ENCODE measurements around the gene PRKAR2A.
"Not testable (repeated sequence)": the region's sequence is repeated elsewhere in the genome, so short reads cannot be mapped to it uniquely, and the experiment has no call there.

PRKAR2A gene

DNA sequence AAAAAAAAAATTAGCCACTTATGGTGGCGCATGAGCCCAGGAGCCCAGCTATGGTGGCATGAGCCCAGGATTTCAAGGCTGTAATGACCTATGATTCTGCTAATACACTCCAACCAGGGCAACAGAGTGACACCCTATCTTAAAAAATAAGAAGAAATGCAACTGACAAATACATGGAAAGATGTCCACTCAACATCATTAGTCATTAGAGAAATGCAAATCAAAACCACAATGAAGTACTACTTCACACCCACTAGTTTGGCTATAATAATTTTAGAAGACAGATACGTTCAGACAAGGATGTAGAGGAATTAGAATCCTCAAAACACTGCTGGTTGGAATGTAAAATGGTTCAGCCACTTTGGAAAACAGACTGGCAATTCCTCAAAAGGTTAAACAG lies 10.5 kb downstream of the PRKAR2A start:
- no peak for DNase-seq (ENCODE audit: low read depth in 3 of 3, low spot score in 1 of 3)

DNA sequence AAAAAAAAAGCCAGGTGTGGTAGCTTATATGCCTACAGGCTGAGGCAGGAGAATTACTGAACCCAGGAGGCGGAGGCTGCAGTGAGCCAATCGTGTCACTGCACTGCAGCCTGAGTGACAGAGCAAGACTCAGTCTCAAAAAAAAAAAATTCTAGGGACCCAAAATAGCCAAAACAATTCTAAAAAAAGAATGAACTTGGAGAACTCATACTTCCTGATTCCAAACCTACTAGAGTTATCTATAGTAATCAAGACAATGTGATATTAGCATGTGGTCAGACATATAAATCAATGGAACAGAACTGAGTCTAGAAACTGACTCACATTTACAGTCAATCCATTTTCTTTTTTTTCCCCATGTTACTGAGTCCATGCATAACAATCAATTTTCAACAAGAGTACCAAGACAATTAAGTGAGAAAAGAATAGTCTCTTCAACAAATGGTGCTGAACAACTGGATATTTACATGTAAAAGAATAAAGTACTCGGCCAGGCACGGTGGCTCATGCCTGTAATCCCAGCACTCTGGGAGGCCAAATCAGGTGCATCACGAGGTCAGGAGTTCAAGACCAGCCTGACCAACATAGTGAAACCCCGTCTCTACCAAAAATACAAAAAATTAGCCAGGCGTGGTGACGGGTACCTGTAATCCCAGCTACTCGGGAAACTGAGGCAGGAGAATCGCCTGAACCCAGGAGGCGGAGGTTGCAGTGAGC lies 11.9 kb downstream of the PRKAR2A start:
- DNase-seq (ENCODE audit: low read depth in 3 of 3, low spot score in 1 of 3), result no peak

GRCh38 chr3:48832684-48833083 lies 15.0 kb downstream of the PRKAR2A start:
- DNase-seq (ENCODE audit: low read depth in 3 of 3, low spot score in 1 of 3), result no peak

GRCh38 chr3:48830715-48831114 lies 17.0 kb downstream of the PRKAR2A start:
- no peak for DNase-seq (ENCODE audit: low read depth in 3 of 3, low spot score in 1 of 3)

- not testable (repeated sequence) for DNase-seq (ENCODE audit: low read depth in 3 of 3, low spot score in 1 of 3)
Observed at GRCh38 chr3:48829525-48829924, 18.1 kb downstream of the PRKAR2A start.

GRCh38 chr3:48827874-48828273 lies 19.8 kb downstream of the PRKAR2A start:
- not testable (repeated sequence) for DNase-seq (ENCODE audit: low read depth in 3 of 3, low spot score in 1 of 3)

DNA sequence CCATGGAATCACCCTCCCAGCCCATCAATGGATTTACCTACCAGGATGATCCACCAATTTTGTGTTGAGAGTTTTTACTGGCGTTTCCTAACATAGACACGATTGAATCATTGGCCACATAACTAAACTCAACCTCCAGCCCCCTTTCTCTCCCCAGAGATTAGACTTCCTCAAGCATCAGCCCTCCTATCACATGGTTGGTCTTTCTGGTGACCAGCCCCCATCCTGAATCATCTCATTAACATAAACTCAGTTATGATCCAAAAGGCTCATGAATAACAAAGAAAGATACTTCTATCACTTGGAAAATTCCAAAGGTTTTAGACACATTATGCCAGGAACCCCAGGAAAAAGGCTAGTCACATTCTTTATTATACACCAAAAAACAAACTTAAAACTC lies 21.2 kb downstream of the PRKAR2A start:
- DNase-seq (ENCODE audit: low read depth in 3 of 3, low spot score in 1 of 3), result no peak

GRCh38 chr3:48820612-48821324 lies 26.9 kb downstream of the PRKAR2A start:
- no peak for DNase-seq (ENCODE audit: low read depth in 3 of 3, low spot score in 1 of 3)

- DNase-seq (ENCODE audit: low read depth in 3 of 3, low spot score in 1 of 3), result no peak
Observed at GRCh38 chr3:48819234-48820221, 28.1 kb downstream of the PRKAR2A start.

GRCh38 chr3:48811524-48811923 lies 36.1 kb downstream of the PRKAR2A start:
- no peak for DNase-seq (ENCODE audit: low read depth in 3 of 3, low spot score in 1 of 3)

DNA sequence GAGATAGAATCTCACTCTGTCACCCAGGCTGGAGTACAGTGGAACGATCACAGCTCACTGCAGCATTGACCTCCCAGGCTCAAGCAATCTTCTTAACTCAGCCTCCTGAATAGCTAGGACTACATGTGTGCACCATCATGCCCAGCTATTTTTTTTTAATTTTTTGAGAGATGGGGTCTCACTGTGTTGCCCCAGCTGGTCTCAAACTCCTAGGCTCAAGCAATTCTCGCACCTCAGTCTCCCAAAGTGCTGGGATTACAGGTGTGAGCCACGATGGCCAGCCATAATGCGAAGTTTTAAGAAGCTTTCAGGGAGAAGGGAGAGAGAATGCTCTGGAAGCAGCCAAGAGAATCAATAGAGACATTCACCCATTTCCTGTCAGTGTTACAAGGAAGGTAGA lies 42.7 kb downstream of the PRKAR2A start:
- no peak for DNase-seq (ENCODE audit: low read depth in 3 of 3, low spot score in 1 of 3)

DNA sequence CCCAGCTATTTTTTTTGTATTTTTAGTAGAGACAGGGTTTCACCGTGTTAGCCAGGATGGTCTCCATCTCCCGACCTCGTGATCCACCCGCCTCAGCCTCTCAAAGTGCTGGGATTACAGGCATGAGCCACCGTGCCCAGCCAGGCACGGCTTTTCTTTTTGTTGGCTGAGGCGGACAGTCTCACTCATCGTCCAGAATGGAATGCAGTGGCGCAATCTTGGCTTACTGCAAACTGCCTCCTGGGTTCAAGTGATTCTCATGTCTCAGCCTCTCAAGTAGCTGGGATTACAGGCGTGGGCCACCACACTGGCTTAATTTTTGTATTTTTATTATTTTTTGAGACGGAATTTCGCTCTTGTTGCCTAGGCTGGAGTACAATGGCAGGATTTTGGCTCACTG lies 46.8 kb downstream of the PRKAR2A start:
- not testable (repeated sequence) for DNase-seq (ENCODE audit: low read depth in 3 of 3, low spot score in 1 of 3)

GRCh38 chr3:48798998-48799397 lies 48.7 kb downstream of the PRKAR2A start:
- DNase-seq (ENCODE audit: low read depth in 3 of 3, low spot score in 1 of 3), result no peak

DNA sequence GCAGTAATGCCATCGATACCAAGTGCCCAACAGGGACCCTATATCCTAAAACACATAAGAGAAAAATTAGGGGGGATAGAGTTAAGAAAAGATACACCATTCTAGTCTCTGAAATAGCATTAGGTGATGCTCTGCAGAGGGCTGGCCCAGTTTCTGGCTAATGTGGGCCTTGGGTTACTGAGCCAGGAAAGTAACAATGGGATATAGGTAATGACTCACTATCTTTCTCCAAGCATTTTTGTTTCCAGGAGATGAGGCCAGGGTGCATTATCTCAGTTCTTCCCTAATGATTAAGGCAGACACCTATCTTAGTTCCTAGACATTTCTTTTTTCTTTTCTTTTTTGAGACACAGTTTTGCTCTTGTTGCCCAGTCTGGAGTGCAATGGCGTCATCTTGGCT lies 50.0 kb downstream of the PRKAR2A start:
- no peak for DNase-seq (ENCODE audit: low read depth in 3 of 3, low spot score in 1 of 3)

DNA sequence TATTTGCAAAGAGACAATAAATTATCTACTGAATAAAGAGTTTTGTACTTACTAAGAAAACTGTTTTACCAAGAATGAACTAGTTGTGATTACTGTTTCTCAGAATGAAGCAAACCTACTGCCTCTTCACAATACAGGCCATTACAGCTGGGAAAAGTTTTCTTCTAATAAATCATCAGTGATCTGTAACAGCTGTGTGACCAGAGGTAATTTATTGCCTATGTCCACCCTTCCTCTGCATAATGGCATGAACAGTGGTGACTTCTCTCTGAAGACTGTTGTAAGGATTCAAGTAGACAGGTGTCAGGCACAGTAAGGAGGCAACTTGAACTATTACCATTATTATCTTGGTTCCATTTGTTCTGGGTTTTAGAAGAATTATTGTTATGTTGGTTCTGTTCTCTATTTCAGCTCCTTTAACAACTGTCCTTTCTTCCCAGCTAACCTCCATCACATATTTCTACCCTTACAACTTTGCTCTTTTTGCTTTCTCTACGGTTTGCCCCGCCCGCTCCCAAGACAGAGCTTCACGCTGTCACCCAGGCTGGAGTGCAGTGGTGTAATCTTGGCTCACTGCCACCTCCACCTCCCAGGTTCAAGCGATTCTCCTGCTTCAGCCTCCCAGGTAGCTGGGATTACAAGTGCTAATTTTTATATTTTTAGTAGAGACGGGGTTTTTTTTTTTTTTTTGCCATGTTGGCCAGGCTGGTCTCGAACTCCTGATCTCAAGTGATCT lies 51.5 kb downstream of the PRKAR2A start:
- DNase-seq (ENCODE audit: low read depth in 3 of 3, low spot score in 1 of 3), result no peak

GRCh38 chr3:48793484-48793883 lies 54.2 kb downstream of the PRKAR2A start:
- DNase-seq (ENCODE audit: low read depth in 3 of 3, low spot score in 1 of 3), result not testable (repeated sequence)

DNA sequence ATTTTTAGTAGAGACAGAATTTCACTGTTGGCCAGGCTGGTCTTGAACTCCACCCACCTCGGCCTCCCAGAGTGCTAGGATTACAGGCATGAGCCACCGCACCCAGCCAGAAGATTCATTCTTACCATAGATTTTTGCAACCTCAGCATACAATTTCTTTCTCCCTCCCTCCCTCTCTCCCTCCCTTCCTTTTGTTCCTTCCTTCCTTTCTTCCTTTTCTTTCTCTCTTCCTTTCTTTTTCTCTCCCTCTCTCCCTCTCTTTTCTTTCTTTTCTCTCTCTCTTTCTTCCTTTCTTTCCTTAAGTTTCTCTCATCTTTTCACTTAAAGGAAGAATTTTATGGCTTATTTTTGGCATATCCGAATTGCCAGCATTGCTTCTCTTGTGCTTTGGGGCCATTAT lies 58.0 kb downstream of the PRKAR2A start:
- DNase-seq (ENCODE audit: low read depth in 3 of 3, low spot score in 1 of 3), result no peak

- DNase-seq (ENCODE audit: low read depth in 3 of 3, low spot score in 1 of 3), result no peak
Observed at GRCh38 chr3:48788544-48789162, 59.0 kb downstream of the PRKAR2A start.

DNA sequence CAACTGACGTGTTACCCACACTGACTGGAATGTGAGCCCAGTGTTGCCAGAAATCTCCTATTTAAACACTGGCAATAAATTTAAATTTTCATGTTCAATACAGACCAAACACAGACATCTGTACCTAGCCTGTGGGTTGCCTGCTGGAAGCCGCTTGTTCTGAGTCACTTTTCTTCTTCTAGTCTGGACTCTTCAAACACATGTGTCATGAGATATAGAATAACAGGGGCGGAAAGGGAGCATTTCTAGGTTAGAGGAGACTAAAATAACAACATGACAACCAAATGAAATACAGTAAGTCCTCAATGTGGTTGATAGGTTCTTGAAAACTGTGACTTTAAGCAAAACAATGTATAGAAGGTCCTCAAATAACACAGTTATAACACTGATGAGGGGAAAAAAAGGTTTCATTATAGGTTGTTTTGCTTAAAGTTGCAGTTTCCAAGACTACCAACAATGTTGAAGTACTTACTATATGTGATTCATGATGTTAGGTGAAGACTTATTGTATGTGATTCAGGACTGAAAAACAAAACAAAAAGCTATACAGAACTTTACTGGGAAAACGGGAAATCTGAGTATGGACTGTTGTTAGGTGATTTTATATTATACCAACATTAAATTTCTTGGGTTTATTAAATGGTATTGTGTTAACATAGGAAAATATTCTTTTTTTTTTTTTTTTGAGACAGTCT lies 63.1 kb downstream of the PRKAR2A start:
- no peak for DNase-seq (ENCODE audit: low read depth in 3 of 3, low spot score in 1 of 3)

- no peak for DNase-seq (ENCODE audit: low read depth in 3 of 3, low spot score in 1 of 3)
Observed at GRCh38 chr3:48783304-48783703, 64.4 kb downstream of the PRKAR2A start.
